ENCODE data around the gene FARS2. TPM values are rescaled to one million over a fixed set of nuclear protein-coding genes. Genes with fewer than 3 reads are reported as not detected.

FARS2 gene
- total and polyA plus RNA-seq, 9 of the 15 experiments (the other 6 are each of a cell fraction or from before 2014, with no cell fraction given): 16.5 to 62.2 (median 27.0) TPM

- in situ Hi-C loops (cut with MboI): no loop called here
- TF ChIP-seq ZNF316 (IDR thresholded peaks at IDR 0.05) (peak; percentile 93), MAFG (tag; conservative IDR thresholded peaks at IDR 0.05) (peak; percentile 73), NR2C1 (IDR thresholded peaks at IDR 0.05) (no peak), NR2C1 (tag; IDR thresholded peaks at IDR 0.05) (no peak), MAFF (IDR thresholded peaks at IDR 0.05; ENCODE audit: low read length) (peak; percentile 31; the same call in 1 of the 2 replicates), C11orf30 (IDR thresholded peaks at IDR 0.05; ENCODE audit: low read depth) (peak; percentile 81), MAFK (IDR thresholded peaks at IDR 0.05; ENCODE audit: low read length) (peak; percentile 48; the same call in 1 of the 2 replicates), RB1 (IDR thresholded peaks at IDR 0.05; ENCODE audit: low read depth) (no peak)
- Histone ChIP-seq H2AFZ (ENCODE audit: low read depth, low read length) (no peak overlapping the region), H4K20me1 (replicated peaks; ENCODE audit: control insufficient read depth, insufficient read depth, low read length) (no peaks in the 10 kb centered on the region), H3K4me1 (replicated peaks in 1 of 2; ENCODE audit: control insufficient read depth in 2 of 2, insufficient read depth in 2 of 2, low read length in 2 of 2) (peaks cover 3 to 23% of the 10 kb centered on the region in 2 experiments), H3K4me2 (ENCODE audit: insufficient read depth, low read length) (no peak overlapping the region), H3K9ac (ENCODE audit: insufficient read depth in 1 of 2, low read depth in 2 of 2, low read length in 2 of 2) (no peak overlapping the region), H3K36me3 (ENCODE audit: control insufficient read depth, insufficient read depth, low read length) (no peaks in the 10 kb centered on the region), H3K79me2 (ENCODE audit: control insufficient read depth, insufficient read depth, low read length) (no peaks in the 10 kb centered on the region), H3K4me3 (no peak overlapping the region), H3K9me1 (ENCODE audit: control insufficient read depth, insufficient read depth, low read length) (no peaks in the 10 kb centered on the region), H3K27me3 (ENCODE audit: control insufficient read depth in 2 of 2, insufficient read depth in 2 of 2, low read length in 2 of 2) (no peaks in the 10 kb centered on the region), H3K27ac (ENCODE audit: extremely low read depth, low read depth, low read length) (no peak overlapping the region), H3K9me3 (replicated peaks; ENCODE audit: control insufficient read depth, insufficient read depth, low read depth, low read length) (no peaks in the 10 kb centered on the region)
- no TSS peak for BruUV-seq (replicated peaks)
- WGBS (ENCODE audit: insufficient coverage, low coverage, missing lambda C conversion rate): 83% methylated on average over 4 of the region's 4 CpGs
- POLR2A ChIA-PET: no interaction called here
- FAIRE-seq (no peak), DNase-seq (ENCODE audit: extremely low read depth in 1 of 4, low spot score in 3 of 4) (no peak), ATAC-seq (no peak)
- intact Hi-C loops (cut with micrococcal nuclease): no loop called here
- CTCF ChIA-PET (ENCODE audit: low intra/inter-chr PET ratio): no interaction called here
Measured at GRCh38 chr6:5515200-5515599, 253.9 kb downstream of the FARS2 start.

DNA sequence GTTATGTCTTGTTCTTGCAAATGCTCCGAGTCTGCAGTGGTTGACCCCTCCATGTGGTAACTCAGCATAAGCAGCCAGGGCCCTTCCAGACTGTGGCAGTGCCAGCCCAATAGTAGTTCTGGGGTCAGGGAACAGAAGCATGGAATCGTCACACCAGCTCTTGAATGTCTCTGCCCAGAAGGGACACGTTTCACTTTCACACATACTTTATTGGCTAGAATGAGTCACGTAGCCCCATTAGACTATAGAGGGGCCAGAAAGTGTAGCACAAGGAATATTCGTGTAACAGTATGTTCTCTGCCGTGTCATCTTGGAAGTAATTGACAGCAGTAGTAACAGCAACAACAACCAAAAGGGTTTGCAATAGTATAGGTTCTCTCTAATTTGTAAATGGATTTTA, 254.7 kb downstream of the FARS2 start:
- DNase-seq (ENCODE audit: extremely low read depth in 1 of 4, low spot score in 3 of 4): no peak
- Histone ChIP-seq H3K27ac (ENCODE audit: extremely low read depth, low read depth, low read length) (no peak overlapping the region), H3K27me3 (ENCODE audit: control insufficient read depth in 2 of 2, insufficient read depth in 2 of 2, low read length in 2 of 2) (no peaks in the 10 kb centered on the region), H3K4me3 (no peak overlapping the region), H3K9ac (ENCODE audit: insufficient read depth in 1 of 2, low read depth in 2 of 2, low read length in 2 of 2) (no peak overlapping the region), H4K20me1 (replicated peaks; ENCODE audit: control insufficient read depth, insufficient read depth, low read length) (no peaks in the 10 kb centered on the region), H3K9me1 (ENCODE audit: control insufficient read depth, insufficient read depth, low read length) (no peaks in the 10 kb centered on the region), H3K79me2 (ENCODE audit: control insufficient read depth, insufficient read depth, low read length) (no peaks in the 10 kb centered on the region), H3K4me1 (replicated peaks in 1 of 2; ENCODE audit: control insufficient read depth in 2 of 2, insufficient read depth in 2 of 2, low read length in 2 of 2) (peaks cover 0 to 23% of the 10 kb centered on the region in 2 experiments; a peak in 4 of 5 replicates), H2AFZ (ENCODE audit: low read depth, low read length) (no peak overlapping the region), H3K9me3 (replicated peaks; ENCODE audit: control insufficient read depth, insufficient read depth, low read depth, low read length) (no peaks in the 10 kb centered on the region), H3K36me3 (ENCODE audit: control insufficient read depth, insufficient read depth, low read length) (no peaks in the 10 kb centered on the region), H3K4me2 (ENCODE audit: insufficient read depth, low read length) (no peak overlapping the region)
- intact Hi-C loops (cut with micrococcal nuclease) (no loop called here), in situ Hi-C loops (cut with MboI) (no loop called here)
- FAIRE-seq: no peak
- no peak for ATAC-seq
- ChIA-PET POLR2A (no interaction called here), CTCF (ENCODE audit: low intra/inter-chr PET ratio) (no interaction called here)
- no TSS peak for BruUV-seq (replicated peaks)
- WGBS (ENCODE audit: insufficient coverage, low coverage, missing lambda C conversion rate): 62% methylated on average over 6 of the region's 6 CpGs
- TF ChIP-seq PHTF2 (CRISPR knock-in tag; IDR thresholded peaks at IDR 0.05): no peak
- TF ChIP-seq HDAC8 (tag; IDR thresholded peaks at IDR 0.05): no peak
- TF ChIP-seq ZNF696 (CRISPR knock-in tag; conservative IDR thresholded peaks at IDR 0.05): no peak
- TF ChIP-seq SMAD4 (CRISPR knock-in tag; conservative IDR thresholded peaks at IDR 0.05): no peak
- TF ChIP-seq MED1 (CRISPR knock-in tag; IDR thresholded peaks at IDR 0.05; ENCODE audit: borderline replicate concordance): no peak
- no peak for TF ChIP-seq TEAD2 (tag; IDR thresholded peaks at IDR 0.05)
- TF ChIP-seq HNRNPK (IDR thresholded peaks at IDR 0.05; ENCODE audit: low read depth, low read length, poor library complexity, severe bottlenecking): no peak
- no peak for TF ChIP-seq PHB2 (IDR thresholded peaks at IDR 0.05; ENCODE audit: low read depth)
- no peak for TF ChIP-seq NRF1 (conservative IDR thresholded peaks at IDR 0.05 in 1 of 2, IDR thresholded peaks at IDR 0.05 in 1 of 2)
- TF ChIP-seq, protein P1, sequence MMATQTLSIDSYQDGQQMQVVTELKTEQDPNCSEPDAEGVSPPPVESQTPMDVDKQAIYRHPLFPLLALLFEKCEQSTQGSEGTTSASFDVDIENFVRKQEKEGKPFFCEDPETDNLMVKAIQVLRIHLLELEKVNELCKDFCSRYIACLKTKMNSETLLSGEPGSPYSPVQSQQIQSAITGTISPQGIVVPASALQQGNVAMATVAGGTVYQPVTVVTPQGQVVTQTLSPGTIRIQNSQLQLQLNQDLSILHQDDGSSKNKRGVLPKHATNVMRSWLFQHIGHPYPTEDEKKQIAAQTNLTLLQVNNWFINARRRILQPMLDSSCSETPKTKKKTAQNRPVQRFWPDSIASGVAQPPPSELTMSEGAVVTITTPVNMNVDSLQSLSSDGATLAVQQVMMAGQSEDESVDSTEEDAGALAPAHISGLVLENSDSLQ (IDR thresholded peaks at IDR 0.05): no peak
